ENCODE results near the gene TMEM178B.

Gene TMEM178B

GRCh38 chr7:141227454-141227853, 153.6 kb downstream of the TMEM178B start:
- H3K36me3 ChIP-seq (ENCODE audit: control insufficient read depth, insufficient read depth, low read length): no peaks in the 10 kb centered on the region
- no peaks in the 10 kb centered on the region for H3K4me1 ChIP-seq (ENCODE audit: control insufficient read depth, insufficient read depth, low read length)
- H3K27me3 ChIP-seq (ENCODE audit: control insufficient read depth, insufficient read depth, low read length): no peaks in the 10 kb centered on the region
- H3K27ac ChIP-seq (ENCODE audit: low read depth, low read length): no peak overlapping the region
- no peak overlapping the region for H3K4me3 ChIP-seq (ENCODE audit: low read length)
- no peak overlapping the region for H3K9ac ChIP-seq (ENCODE audit: low read length)

DNA sequence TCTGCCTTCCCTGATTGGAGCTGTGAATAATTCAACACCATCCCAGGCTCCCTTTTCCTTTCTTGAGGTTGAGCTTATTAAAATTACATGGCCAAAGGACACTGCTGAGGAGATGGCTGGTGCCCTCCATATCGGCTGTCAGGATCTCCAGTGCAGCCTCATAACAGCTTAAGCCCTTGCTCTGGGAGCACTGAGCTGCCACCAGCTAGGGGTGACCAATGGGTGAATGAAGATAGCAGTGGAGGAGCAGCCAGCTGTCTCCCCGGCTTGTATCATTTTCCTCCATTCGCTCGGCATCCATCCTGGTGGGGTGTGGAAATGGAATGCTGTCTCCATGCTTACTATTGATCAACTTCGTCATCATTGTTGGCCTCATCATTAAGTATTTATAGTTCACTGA, 154.6 kb downstream of the TMEM178B start:
- H3K27ac ChIP-seq (ENCODE audit: low read depth, low read length): no peak overlapping the region
- no peaks in the 10 kb centered on the region for H3K27me3 ChIP-seq (ENCODE audit: control insufficient read depth, insufficient read depth, low read length)
- no peaks in the 10 kb centered on the region for H3K36me3 ChIP-seq (ENCODE audit: control insufficient read depth, insufficient read depth, low read length)
- H3K4me3 ChIP-seq (ENCODE audit: low read length): no peak overlapping the region
- H3K4me1 ChIP-seq (ENCODE audit: control insufficient read depth, insufficient read depth, low read length): no peaks in the 10 kb centered on the region
- no peak overlapping the region for H3K9ac ChIP-seq (ENCODE audit: low read length)

- no peak overlapping the region for H3K9ac ChIP-seq (ENCODE audit: low read length)
- no peaks in the 10 kb centered on the region for H3K36me3 ChIP-seq (ENCODE audit: control insufficient read depth, insufficient read depth, low read length)
- H3K27ac ChIP-seq (ENCODE audit: low read depth, low read length): no peak overlapping the region
- no peak overlapping the region for H3K4me3 ChIP-seq (ENCODE audit: low read length)
- no peaks in the 10 kb centered on the region for H3K27me3 ChIP-seq (ENCODE audit: control insufficient read depth, insufficient read depth, low read length)
- H3K4me1 ChIP-seq (ENCODE audit: control insufficient read depth, insufficient read depth, low read length): no peaks in the 10 kb centered on the region
Observed at GRCh38 chr7:141231018-141231792, 157.3 kb downstream of the TMEM178B start.

DNA sequence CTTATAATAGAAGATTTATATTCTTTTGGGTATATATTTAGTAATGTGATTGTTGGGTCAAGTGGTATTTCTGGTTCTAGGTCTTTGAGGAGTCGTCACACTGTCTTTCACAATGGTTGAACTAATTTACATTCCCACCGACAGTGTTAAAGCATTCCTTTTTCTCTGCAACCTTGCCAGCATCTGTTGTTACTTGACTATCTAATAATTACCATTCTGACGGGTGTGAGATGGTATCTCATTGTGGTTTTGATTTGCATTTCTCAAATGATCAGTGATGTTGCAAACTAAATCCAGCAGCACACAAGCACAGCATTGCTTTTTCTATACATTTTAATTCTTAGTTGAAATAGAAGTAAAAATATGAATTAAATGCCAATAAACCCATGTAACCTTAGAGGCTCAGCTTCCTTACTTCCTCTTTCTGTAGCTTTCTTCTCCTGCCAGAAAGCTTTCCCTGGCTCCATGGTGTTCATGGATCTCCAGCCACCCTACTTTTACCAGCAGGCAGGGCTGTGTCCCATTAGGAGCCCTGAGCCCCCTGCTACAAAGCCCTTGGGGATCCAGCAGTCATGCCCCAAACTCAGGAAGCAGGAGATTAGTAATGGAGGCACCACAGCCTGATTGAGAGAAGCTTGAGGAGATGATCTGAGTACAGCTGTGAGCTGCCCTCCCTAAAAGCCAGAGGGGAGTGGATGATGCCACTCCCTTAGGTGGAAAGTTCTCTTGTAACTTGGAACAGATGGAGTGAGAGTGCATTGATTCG, 158.6 kb downstream of the TMEM178B start:
- H3K27me3 ChIP-seq (ENCODE audit: control insufficient read depth, insufficient read depth, low read length): no peaks in the 10 kb centered on the region
- H3K9ac ChIP-seq (ENCODE audit: low read length): no peak overlapping the region
- no peaks in the 10 kb centered on the region for H3K36me3 ChIP-seq (ENCODE audit: control insufficient read depth, insufficient read depth, low read length)
- no peak overlapping the region for H3K27ac ChIP-seq (ENCODE audit: low read depth, low read length)
- H3K4me1 ChIP-seq (ENCODE audit: control insufficient read depth, insufficient read depth, low read length): no peaks in the 10 kb centered on the region
- H3K4me3 ChIP-seq (ENCODE audit: low read length): no peak overlapping the region

DNA sequence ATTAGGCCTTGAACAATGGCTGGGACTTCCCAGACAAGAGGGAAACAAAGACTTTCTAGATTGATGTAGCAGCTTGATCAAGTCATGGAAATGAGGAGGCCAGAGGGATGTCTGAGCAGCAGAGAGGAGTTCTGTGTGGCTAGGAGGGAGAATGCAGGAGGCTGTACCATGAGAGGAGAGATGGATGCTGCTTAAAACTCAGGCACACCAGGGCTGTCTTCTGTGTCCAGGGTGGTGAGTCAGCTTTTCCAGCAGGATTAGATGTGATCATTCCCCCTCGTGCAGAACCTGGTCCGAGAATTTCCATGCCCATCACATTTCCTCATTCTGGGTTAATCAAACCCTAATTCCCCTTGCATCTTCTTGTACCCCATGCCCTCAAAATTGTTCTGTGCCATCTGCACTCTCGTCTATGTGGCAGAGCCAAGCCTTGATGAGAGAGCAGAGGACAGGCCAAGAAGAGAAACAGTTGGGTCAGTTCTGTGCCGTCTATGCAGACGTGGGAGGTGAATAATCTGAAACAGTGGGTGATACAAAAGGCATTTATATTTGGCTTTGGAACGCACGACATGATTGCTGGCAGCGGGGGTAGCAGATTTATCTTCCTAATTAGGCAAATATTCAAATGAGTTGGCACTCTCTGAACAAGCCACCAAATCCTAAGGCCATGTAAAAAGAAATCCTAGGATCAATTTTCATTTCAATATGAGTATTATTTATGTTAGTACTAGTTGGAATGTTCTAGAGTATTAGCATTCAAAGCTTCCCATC, 160.7 kb downstream of the TMEM178B start:
- H3K4me1 ChIP-seq (ENCODE audit: control insufficient read depth, insufficient read depth, low read length): no peaks in the 10 kb centered on the region
- H3K27me3 ChIP-seq (ENCODE audit: control insufficient read depth, insufficient read depth, low read length): no peaks in the 10 kb centered on the region
- no peak overlapping the region for H3K9ac ChIP-seq (ENCODE audit: low read length)
- no peak overlapping the region for H3K27ac ChIP-seq (ENCODE audit: low read depth, low read length)
- H3K36me3 ChIP-seq (ENCODE audit: control insufficient read depth, insufficient read depth, low read length): no peaks in the 10 kb centered on the region
- no peak overlapping the region for H3K4me3 ChIP-seq (ENCODE audit: low read length)

- no peaks in the 10 kb centered on the region for H3K36me3 ChIP-seq (ENCODE audit: control insufficient read depth, insufficient read depth, low read length)
- no peak overlapping the region for H3K4me3 ChIP-seq (ENCODE audit: low read length)
- H3K27me3 ChIP-seq (ENCODE audit: control insufficient read depth, insufficient read depth, low read length): no peaks in the 10 kb centered on the region
- H3K27ac ChIP-seq (ENCODE audit: low read depth, low read length): no peak overlapping the region
- H3K4me1 ChIP-seq (ENCODE audit: control insufficient read depth, insufficient read depth, low read length): no peaks in the 10 kb centered on the region
- no peak overlapping the region for H3K9ac ChIP-seq (ENCODE audit: low read length)
Observed at GRCh38 chr7:141235656-141236055, 161.8 kb downstream of the TMEM178B start.

DNA sequence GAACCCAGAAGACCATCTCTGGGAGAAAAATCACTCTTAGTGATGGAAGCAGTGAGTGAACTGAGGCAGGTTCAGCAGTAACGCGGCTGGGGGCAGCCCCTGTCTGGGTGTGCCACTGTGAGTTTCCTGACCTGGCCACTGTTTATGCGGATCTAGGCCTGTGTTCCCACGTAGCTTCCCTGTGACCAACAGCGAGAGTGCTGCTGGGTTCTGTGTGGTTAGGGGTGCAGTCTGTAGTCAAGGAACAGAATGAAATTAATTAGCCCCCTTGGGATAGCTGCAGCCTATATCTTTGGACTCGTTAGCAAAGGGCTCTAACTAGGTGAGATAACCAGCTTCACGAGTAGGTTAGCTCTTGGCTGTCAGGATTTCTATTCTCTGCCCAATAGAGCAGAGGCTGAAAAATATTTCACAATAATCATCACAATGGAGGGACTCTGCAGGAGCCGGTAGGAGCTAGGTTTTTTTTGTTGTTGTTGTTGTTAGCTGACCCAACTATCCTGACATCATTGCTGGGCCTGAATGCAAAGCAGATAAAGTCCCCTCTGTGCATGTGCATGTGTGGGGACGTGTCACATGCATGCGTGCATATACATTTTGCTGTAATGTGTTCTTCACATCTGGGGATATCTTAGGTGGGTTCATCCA, 164.9 kb downstream of the TMEM178B start:
- no peak overlapping the region for H3K9ac ChIP-seq (ENCODE audit: low read length)
- H3K27me3 ChIP-seq (ENCODE audit: control insufficient read depth, insufficient read depth, low read length): no peaks in the 10 kb centered on the region
- H3K4me3 ChIP-seq (ENCODE audit: low read length): no peak overlapping the region
- H3K4me1 ChIP-seq (ENCODE audit: control insufficient read depth, insufficient read depth, low read length): no peaks in the 10 kb centered on the region
- H3K36me3 ChIP-seq (ENCODE audit: control insufficient read depth, insufficient read depth, low read length): no peaks in the 10 kb centered on the region
- H3K27ac ChIP-seq (ENCODE audit: low read depth, low read length): no peak overlapping the region

DNA sequence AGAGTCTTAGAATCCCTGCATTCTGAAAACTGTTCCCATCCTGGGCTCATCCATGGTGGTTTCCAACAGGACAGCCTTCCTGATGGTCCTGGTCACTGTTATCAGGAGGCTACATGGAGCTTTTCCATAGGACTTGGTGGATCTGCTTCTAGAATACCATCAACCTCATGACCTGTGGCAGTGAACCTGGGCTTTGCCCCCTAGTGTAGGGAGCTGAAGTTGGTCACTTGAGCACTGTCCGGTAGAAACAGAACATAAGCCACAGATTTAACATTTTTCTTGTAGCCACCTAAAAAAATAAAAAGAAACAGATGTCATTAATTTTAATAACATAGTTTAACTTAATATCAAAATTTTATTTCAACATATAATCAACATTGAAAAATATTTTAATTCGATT, 165.8 kb downstream of the TMEM178B start:
- no peaks in the 10 kb centered on the region for H3K27me3 ChIP-seq (ENCODE audit: control insufficient read depth, insufficient read depth, low read length)
- no peaks in the 10 kb centered on the region for H3K36me3 ChIP-seq (ENCODE audit: control insufficient read depth, insufficient read depth, low read length)
- H3K9ac ChIP-seq (ENCODE audit: low read length): no peak overlapping the region
- no peak overlapping the region for H3K27ac ChIP-seq (ENCODE audit: low read depth, low read length)
- no peaks in the 10 kb centered on the region for H3K4me1 ChIP-seq (ENCODE audit: control insufficient read depth, insufficient read depth, low read length)
- no peak overlapping the region for H3K4me3 ChIP-seq (ENCODE audit: low read length)

GRCh38 chr7:141242568-141242967, 168.7 kb downstream of the TMEM178B start:
- Histone ChIP-seq H3K27me3 (ENCODE audit: control insufficient read depth, insufficient read depth, low read length) (no peaks in the 10 kb centered on the region), H3K9ac (ENCODE audit: low read length) (no peak overlapping the region), H3K27ac (ENCODE audit: low read depth, low read length) (no peak overlapping the region), H3K4me3 (ENCODE audit: low read length) (no peak overlapping the region), H3K4me1 (ENCODE audit: control insufficient read depth, insufficient read depth, low read length) (no peaks in the 10 kb centered on the region), H3K36me3 (ENCODE audit: control insufficient read depth, insufficient read depth, low read length) (no peaks in the 10 kb centered on the region)

- Histone ChIP-seq H3K9ac (ENCODE audit: low read length) (no peak overlapping the region), H3K4me1 (ENCODE audit: control insufficient read depth, insufficient read depth, low read length) (no peaks in the 10 kb centered on the region), H3K36me3 (ENCODE audit: control insufficient read depth, insufficient read depth, low read length) (no peaks in the 10 kb centered on the region), H3K27ac (ENCODE audit: low read depth, low read length) (no peak overlapping the region), H3K4me3 (ENCODE audit: low read length) (no peak overlapping the region), H3K27me3 (ENCODE audit: control insufficient read depth, insufficient read depth, low read length) (no peaks in the 10 kb centered on the region)
Observed at GRCh38 chr7:141243368-141243767, 169.5 kb downstream of the TMEM178B start.

DNA sequence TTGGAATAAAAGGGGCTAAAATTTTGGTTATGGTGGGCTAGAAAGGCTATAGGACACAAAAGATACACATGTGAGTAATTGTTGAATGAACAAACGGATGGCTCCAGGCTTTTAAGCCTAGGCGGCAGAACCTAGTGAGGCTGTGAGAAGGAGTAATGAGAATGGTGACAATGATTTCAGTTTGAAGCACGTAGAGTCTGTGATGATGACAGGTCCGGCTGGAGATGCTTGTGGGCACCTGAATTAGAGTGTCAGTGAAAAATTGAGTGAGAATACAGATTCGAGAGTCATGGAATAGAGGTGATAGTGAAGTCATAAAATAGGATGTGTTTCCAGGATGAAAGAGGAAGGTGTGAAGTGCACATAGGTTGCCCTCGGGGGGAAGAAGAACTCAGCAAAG, 170.6 kb downstream of the TMEM178B start:
- Histone ChIP-seq H3K4me1 (ENCODE audit: control insufficient read depth, insufficient read depth, low read length) (no peaks in the 10 kb centered on the region), H3K27me3 (ENCODE audit: control insufficient read depth, insufficient read depth, low read length) (no peaks in the 10 kb centered on the region), H3K9ac (ENCODE audit: low read length) (no peak overlapping the region), H3K4me3 (ENCODE audit: low read length) (no peak overlapping the region), H3K36me3 (ENCODE audit: control insufficient read depth, insufficient read depth, low read length) (no peaks in the 10 kb centered on the region), H3K27ac (ENCODE audit: low read depth, low read length) (no peak overlapping the region)

- Histone ChIP-seq H3K36me3 (ENCODE audit: control insufficient read depth, insufficient read depth, low read length) (no peaks in the 10 kb centered on the region), H3K9ac (ENCODE audit: low read length) (no peak overlapping the region), H3K27ac (ENCODE audit: low read depth, low read length) (no peak overlapping the region), H3K4me3 (ENCODE audit: low read length) (no peak overlapping the region), H3K4me1 (ENCODE audit: control insufficient read depth, insufficient read depth, low read length) (no peaks in the 10 kb centered on the region), H3K27me3 (ENCODE audit: control insufficient read depth, insufficient read depth, low read length) (no peaks in the 10 kb centered on the region)
Observed at GRCh38 chr7:141246426-141246825, 172.6 kb downstream of the TMEM178B start.

All from rectal smooth muscle tissue (tissue), 1 donor.